ENCODE results near the gene CPED1.

- TF ChIP-seq, protein P1, sequence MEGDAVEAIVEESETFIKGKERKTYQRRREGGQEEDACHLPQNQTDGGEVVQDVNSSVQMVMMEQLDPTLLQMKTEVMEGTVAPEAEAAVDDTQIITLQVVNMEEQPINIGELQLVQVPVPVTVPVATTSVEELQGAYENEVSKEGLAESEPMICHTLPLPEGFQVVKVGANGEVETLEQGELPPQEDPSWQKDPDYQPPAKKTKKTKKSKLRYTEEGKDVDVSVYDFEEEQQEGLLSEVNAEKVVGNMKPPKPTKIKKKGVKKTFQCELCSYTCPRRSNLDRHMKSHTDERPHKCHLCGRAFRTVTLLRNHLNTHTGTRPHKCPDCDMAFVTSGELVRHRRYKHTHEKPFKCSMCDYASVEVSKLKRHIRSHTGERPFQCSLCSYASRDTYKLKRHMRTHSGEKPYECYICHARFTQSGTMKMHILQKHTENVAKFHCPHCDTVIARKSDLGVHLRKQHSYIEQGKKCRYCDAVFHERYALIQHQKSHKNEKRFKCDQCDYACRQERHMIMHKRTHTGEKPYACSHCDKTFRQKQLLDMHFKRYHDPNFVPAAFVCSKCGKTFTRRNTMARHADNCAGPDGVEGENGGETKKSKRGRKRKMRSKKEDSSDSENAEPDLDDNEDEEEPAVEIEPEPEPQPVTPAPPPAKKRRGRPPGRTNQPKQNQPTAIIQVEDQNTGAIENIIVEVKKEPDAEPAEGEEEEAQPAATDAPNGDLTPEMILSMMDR (IDR thresholded peaks at IDR 0.05), result no peak
- TF ChIP-seq REST (IDR thresholded peaks at IDR 0.05; ENCODE audit: insufficient read depth in 1 of 2, low read depth in 2 of 2, low read length in 1 of 2), result no peak
Observed at GRCh38 chr7:121085922-121086321, 97.4 kb downstream of the CPED1 start.
